HCEC 1CT (cell line): ENCODE measurements around the gene CHST6.
"Not testable (repeated sequence)": the region's sequence is repeated elsewhere in the genome, so short reads cannot be mapped to it uniquely, and the experiment has no call there.

ENCODE experiments used
- DNase-seq: peaks from one replicate; pipeline ENCODE4 v3.0.0-alpha.2; 2017

Gene CHST6

DNA sequence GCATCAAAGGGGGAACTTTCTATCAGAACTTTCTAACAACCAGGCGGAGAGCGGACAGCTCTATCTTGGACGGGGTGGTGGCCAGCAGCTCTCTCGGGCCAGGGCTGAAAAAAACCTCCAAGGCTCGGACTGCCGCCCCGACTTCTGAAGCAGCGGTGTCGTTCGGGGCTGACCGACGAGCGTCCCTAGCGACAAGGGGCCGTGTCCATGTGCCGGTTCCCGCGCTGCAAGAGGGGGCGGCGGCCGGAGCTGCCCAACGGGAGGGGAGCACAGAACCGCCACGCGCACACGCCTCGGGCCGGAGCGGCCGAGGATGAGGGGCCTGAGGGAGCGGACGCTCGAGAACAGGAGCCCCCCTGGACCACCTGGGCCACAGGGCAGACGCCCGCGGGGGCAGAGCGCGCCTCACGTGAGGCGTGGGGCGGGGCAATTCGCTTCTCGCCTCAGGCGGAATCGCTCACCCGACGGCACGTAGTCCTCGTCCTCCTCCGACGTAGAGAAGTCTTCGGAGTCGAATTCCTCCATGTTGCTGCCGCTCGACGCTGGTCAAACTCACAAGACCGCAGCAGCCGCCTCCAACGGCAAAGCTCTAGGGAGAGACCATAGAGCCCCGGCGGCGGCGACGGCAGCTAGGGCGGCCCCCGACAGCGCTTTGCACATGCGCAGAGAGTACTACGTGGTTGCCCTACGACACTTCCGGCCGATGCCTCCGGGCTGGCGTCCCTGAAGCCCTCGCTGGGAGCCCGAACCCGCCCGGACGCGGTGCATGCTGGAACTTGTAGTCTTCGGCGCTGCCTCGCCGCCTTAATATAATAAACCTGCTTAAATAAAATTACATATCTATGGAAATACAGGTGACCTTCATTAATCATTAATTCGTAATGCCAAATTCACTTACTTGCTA lies 62.2 kb downstream of the CHST6 start, which contains the start of gene CFDP1:
Gene CFDP1, minus strand, starts transcription at position 676 of the 904 bp plus-strand sequence. Its CDS starts 151 bp downstream, at position 525.
- DNase-seq = peak; percentile 94

GRCh38 chr16:75429621-75430403 lies 65.4 kb downstream of the CHST6 start:
- no peak for DNase-seq

DNA sequence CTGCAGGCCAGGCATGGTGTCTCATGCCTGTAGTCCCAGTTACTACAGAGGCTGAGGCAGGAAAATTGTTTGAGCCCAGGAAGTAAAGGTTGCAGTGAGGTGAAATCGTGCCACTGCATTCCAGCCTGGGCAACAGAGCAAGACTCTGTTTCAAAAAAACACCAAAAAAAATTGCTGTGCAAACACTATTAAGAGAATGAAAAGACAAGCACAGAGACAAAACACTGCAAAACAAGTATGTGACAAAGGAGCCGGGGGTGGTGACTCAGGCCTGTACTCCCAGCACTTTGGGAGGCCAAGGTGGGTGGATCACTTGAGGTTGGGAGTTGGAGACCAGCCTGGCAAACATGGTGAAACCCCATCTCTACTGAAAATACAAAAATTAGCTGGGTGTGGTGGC lies 68.7 kb downstream of the CHST6 start:
- not testable (repeated sequence) for DNase-seq

GRCh38 chr16:75424105-75424762 lies 71.0 kb downstream of the CHST6 start:
- DNase-seq = not testable (repeated sequence)

DNA sequence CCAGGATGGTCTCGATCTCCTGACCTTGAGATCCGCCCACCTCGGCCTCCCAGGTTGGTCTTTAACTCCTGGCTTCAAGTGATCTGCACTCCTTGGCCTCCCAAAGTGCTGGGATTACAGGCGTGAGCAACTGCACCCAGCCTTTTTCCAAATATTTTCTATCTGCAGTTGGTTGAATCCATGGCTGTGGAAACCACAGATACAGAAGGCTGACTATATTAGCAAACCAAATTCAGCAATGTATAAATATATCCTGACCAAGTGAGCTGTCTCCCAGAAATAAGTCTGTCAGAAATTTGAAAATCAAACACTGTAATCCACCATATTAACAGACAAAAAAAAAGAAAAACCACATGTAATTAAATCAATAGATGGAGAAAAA lies 71.5 kb downstream of the CHST6 start:
- no peak for DNase-seq
